Activated CD8-positive, alpha-beta memory T cell treated with anti-CD3 and anti-CD28 coated beads, Interleukin-2, amount 10 ng/mL, durations not matched to agents 7 days and 5 days (primary cell): ENCODE measurements around the gene SHISA4. TPM values are rescaled to one million over a fixed set of nuclear protein-coding genes. Genes with fewer than 3 reads are reported as not detected.

Source experiments
- ATAC-seq: fragments of 150-1000 bp; cut with Tn5 transposase; one replicate; pipeline ENCODE4 v1.10.0; 2021; ENCODE audit warnings: moderate library complexity
- CTCF ChIA-PET: fragments of 350-600 bp; sonication (Branson Sonifier 250); formaldehyde crosslinking; loops from one replicate; lab custom pipeline; 2021; ENCODE audit warnings: antibody characterized with exemption; lab: Charles Lee
- DNase-seq: peaks from one replicate; pipeline ENCODE4 v3.0.0-alpha.2; 2020
- H3K27ac Mint-ChIP-seq: one replicate; pipeline ENCODE4 v1.8.0; 2021; ENCODE audit warnings: mild to moderate bottlenecking, mixed read lengths
- H3K27me3 Mint-ChIP-seq: one replicate; pipeline ENCODE4 v1.8.0; 2021; ENCODE audit warnings: mixed read lengths
- H3K36me3 Mint-ChIP-seq: one replicate; pipeline ENCODE4 v1.8.0; 2021; ENCODE audit warnings: mild to moderate bottlenecking, mixed read lengths
- H3K4me1 Mint-ChIP-seq: one replicate; pipeline ENCODE4 v1.8.0; 2021; ENCODE audit warnings: mixed read lengths
- H3K4me3 Mint-ChIP-seq: one replicate; pipeline ENCODE4 v1.8.0; 2021; ENCODE audit warnings: mild to moderate bottlenecking, moderate library complexity, mixed read lengths
- H3K9me3 Mint-ChIP-seq: one replicate; pipeline ENCODE4 v1.8.0; 2022; ENCODE audit warnings: low read depth, mixed read lengths
- total RNA-seq, 2 experiments: library from RNA; stranded (reverse); gene quantifications; one replicate each; pipeline ENCODE4 v1.2.3, GENCODE V29; 2021

The SHISA4 gene
- total RNA-seq, 2 experiments from 2014 or later: 0.32 to 0.54 TPM

DNA sequence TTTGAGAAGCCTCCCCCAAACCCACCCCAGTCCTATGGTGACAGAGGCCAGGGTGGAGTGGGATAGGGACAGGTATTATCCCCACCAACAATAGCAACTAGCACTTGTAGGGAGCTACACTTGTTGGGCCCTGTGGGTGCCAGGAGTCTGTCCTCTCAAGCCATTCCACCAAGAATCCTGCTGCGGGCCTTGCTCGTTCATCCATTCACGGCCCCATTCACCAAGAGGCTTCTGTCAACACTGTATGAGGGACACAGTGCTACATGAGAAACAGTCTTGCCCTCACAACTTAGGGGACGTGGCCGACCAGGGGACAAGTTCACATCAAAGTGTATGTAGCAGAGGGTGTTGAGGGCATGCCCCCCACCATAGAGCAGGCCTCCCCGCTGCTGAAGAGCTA is 18.9 kb downstream of the SHISA4 start:
- H3K4me1 Mint-ChIP-seq: peaks cover 16% of the 10 kb centered on the region
- H3K9me3 Mint-ChIP-seq: no peaks in the 10 kb centered on the region
- ATAC-seq: no peak
- DNase-seq: no peak
- H3K36me3 Mint-ChIP-seq: no peaks in the 10 kb centered on the region
- CTCF ChIA-PET: interaction anchor here (1.1 kb wide), 1 partner anchor 65 kb away, joined by 3 read pairs; no protein-coding TSS in a partner anchor
- H3K27me3 Mint-ChIP-seq: peaks cover 21% of the 10 kb centered on the region
- no peak overlapping the region for H3K4me3 Mint-ChIP-seq
- no peak overlapping the region for H3K27ac Mint-ChIP-seq

DNA sequence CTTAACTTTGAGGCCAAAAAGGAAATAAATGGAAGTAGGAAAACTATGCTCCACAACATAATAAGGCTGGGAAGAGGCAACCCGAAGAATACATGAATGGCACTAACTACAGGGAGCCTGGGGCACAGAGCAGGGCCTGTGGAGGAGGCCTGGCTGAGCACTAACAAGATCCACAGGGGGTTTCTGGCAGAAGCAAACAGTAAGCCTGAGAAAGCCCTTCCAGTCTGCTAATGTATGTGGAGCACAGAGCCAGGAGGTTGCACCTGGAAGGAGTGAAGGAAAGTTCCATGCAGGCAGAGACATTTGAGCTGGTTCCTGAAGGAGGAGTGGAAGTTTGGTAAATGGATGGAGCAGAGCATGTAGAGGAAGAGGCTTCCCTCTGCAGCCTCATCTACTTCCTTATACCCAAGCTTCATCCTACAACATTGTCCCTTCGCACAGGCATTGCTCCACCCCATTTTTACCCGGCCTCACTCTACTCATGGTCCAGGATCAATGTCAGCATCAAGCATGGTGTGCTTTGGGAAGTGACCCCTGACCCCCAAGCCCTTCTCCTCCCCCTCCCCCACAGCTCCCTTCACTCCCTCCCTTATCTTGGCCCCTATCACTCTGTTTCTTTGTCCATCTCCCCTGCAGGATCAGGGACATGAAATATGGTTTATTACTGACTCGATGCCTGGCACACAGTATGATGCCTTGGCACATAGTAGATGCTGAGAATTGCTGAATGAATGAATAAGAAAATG is 23.3 kb downstream of the SHISA4 start:
- no peak overlapping the region for H3K27ac Mint-ChIP-seq
- CTCF ChIA-PET: interaction anchor here (2.4 kb wide), 1 partner anchor 16 kb away, joined by 9 read pairs; no protein-coding TSS in a partner anchor
- H3K9me3 Mint-ChIP-seq: no peaks in the 10 kb centered on the region
- peaks cover 34% of the 10 kb centered on the region for H3K27me3 Mint-ChIP-seq
- ATAC-seq: no peak
- peaks cover 8% of the 10 kb centered on the region for H3K4me1 Mint-ChIP-seq
- DNase-seq: no peak
- no peak overlapping the region for H3K4me3 Mint-ChIP-seq
- H3K36me3 Mint-ChIP-seq: no peaks in the 10 kb centered on the region

DNA sequence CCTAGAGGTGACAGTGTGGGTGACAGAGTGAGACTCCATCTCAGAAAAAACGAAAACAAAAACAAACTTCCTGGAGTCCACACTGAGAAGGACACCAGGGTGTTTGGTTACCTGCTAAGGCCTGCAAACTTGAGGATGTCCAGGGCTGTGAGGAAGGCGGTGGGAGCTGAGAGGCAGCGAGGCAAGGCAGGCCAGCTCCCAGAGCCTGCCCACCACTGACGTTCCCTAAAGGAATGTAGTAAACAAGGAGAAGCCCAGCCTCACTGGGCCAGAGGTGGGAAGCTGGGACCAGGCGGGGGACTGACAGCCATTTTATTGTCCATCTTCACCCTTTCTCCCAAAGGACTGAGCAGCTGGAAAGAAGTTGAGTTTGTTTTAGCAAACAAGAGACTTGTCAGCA is 24.1 kb downstream of the SHISA4 start:
- H3K4me3 Mint-ChIP-seq: no peak overlapping the region
- peaks cover 8% of the 10 kb centered on the region for H3K4me1 Mint-ChIP-seq
- ATAC-seq (no peak), DNase-seq (no peak)
- H3K27ac Mint-ChIP-seq: no peak overlapping the region
- CTCF ChIA-PET: interaction anchor here (1.2 to 2.4 kb wide), 2 partner anchors 17 to 203 kb away, joined by 3 to 9 read pairs; no protein-coding TSS in a partner anchor
- no peaks in the 10 kb centered on the region for H3K9me3 Mint-ChIP-seq
- no peaks in the 10 kb centered on the region for H3K36me3 Mint-ChIP-seq
- peaks cover 38% of the 10 kb centered on the region for H3K27me3 Mint-ChIP-seq

DNA sequence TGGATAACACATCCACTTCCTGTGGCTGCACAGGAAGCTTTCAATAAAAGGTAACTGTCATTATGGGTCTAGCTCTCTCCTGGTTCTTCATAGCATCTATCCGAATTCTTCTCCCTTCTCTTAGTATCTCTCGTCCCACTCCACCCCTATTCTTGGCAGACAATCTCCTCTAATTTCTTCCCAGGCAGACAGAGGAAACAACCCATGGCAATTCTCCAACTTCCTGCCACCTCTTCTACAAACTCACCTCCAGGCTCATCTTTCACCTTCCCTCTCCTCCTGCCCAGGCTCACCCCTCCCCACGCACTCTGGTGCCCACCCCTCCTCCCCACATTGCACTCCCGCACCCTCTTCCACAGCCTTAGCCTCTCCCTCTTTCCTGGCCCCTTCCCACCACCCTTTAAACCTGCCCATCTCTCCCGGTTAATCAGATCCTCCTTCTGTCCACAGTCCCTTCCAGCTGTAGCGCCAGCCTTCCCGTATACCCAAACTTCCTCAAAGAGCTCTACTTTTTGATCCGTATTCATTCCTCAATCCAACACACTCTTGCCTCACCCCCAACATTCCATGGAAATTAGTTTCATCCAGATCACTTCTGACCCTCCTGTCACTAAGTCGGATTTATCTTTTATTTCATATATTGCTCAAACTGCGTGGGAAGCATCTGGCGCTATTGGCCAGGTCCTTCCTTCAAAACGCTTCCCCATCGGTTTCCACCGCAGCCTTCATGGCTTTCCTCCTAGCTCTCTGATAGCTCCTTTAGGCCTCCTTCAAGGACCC is 25.9 kb downstream of the SHISA4 start:
- no peak for DNase-seq
- no peak overlapping the region for H3K4me3 Mint-ChIP-seq
- peaks cover 45% of the 10 kb centered on the region for H3K27me3 Mint-ChIP-seq
- CTCF ChIA-PET: no interaction called here
- no peak overlapping the region for H3K27ac Mint-ChIP-seq
- no peaks in the 10 kb centered on the region for H3K9me3 Mint-ChIP-seq
- no peaks in the 10 kb centered on the region for H3K36me3 Mint-ChIP-seq
- no peak for ATAC-seq
- peaks cover 8% of the 10 kb centered on the region for H3K4me1 Mint-ChIP-seq

DNA sequence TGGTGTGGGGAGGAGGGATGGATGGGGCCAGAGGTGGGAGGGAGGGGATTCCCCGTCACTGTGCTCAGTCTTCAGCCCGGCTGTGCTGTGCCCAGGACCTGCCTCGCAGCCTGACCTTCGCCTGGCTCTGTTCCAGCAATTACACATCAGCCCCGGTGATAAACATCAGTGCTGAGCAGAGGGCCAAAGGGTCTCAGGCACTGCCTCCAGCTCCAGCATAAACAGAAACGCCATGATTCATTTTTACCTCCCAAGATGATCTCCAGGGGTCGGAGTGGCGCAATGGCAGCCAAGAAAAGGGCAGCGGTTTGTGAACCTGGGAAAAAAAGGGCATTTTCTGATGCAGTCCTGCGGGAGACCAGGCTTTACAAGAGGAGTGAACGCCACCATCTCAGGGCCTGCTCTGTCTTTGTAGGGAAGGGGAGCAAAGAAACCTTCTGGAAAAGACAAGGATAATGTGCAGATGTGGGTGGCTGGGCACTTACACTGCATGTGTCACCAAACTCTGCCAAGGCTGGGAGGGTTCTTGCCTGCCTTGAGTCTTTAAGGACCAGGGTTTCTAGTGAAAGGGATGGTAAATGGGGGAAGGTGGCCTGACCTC is 28.1 kb downstream of the SHISA4 start:
- Mint-ChIP-seq H3K9me3 (no peaks in the 10 kb centered on the region), H3K27ac (no peak overlapping the region), H3K36me3 (no peaks in the 10 kb centered on the region), H3K4me1 (peaks cover 8% of the 10 kb centered on the region), H3K4me3 (no peak overlapping the region), H3K27me3 (peaks cover 44% of the 10 kb centered on the region)
- ATAC-seq (peak; percentile 49), DNase-seq (no peak)
- CTCF ChIA-PET: interaction anchor here (0.8 to 1.0 kb wide), 2 partner anchors 21 to 83 kb away, joined by 3 read pairs; no protein-coding TSS in a partner anchor

DNA sequence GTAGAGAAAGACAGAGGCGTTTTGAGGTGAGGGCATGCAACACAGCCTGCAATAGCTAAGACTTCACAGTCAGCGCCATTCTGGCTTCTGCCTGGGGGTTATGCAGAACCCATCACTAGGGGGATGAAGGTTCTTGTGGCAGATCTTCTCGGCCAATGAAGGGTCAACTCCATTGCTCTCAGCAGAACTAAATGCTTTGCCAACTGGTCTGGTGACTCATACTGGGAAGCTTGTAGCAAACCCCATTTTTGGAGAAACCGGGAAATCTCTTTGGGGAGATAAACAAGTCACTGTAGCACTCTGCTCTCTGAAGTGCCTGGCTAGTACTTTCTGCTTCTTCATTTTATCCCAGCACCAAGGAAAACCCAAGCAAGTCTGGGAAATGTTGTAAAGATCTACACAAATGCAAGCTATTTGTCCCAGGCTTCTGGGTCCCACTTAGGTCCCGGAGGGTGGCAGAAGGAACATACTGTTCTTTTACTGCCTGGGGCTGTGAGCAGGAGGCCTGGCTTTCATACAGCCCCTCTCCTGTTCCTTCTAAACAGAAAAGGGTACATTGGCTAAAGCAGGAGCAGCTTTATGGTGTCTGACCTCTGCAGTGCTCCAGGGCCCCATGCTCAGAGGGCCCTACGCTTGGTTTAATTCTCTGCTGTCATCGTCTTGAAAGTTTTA is 28.8 kb downstream of the SHISA4 start:
- CTCF ChIA-PET: interaction anchor here (0.9 to 1.0 kb wide), 2 partner anchors 21 to 83 kb away, joined by 3 read pairs; no protein-coding TSS in a partner anchor
- DNase-seq (no peak), ATAC-seq (no peak)
- peaks cover 8% of the 10 kb centered on the region for H3K4me1 Mint-ChIP-seq
- H3K27me3 Mint-ChIP-seq: peaks cover 48% of the 10 kb centered on the region
- no peaks in the 10 kb centered on the region for H3K9me3 Mint-ChIP-seq
- no peak overlapping the region for H3K4me3 Mint-ChIP-seq
- no peak overlapping the region for H3K27ac Mint-ChIP-seq
- no peaks in the 10 kb centered on the region for H3K36me3 Mint-ChIP-seq

DNA sequence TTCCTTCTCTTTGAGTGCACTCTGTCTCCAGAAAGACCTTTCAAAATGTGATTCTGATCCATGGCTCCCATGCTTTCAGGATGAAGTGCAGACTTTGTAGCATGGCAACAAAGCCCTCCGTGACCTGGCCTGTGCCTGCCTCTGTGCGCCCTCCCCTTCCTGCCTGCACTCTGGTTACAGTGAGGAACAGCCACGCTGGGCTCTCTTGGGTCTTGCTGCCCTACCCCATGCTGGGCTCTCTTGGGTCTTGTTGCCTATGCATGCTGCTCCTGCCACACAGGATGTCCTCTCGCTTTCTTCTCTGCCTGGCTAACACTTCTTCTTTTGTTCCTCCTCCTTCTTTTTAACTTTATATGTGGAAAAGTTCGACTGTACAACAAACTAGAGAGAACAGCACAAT is 29.6 kb downstream of the SHISA4 start:
- no peak overlapping the region for H3K27ac Mint-ChIP-seq

DNA sequence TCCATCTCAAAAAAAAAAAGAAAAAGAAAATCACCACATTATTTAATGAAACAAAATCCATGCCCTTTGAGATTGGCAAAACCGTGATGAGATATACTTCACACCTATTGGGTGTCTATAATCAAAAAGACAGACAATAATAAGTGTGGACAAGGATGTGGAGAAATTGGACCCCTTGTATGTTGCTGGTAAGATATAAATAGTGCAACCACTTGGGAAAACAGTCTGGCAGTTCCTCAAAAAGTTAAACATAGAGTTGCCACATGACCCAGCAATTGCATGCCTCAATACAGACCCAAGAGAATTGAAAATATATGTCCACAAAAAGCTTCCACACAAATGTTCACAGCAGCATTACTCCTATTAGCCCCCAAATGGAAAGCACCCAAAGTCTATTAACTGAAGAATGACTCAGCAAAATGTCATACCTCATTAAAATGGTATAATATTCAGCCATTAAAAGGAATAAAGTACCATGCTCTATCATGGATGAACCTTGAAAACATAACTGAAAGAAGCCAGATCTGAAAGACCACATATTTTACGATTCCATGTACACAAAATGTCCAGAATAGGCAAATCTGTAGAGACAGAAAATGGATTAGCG is 33.4 kb downstream of the SHISA4 start:
- H3K27ac Mint-ChIP-seq: no peak overlapping the region
- no peaks in the 10 kb centered on the region for H3K36me3 Mint-ChIP-seq
- H3K27me3 Mint-ChIP-seq: peaks cover 50% of the 10 kb centered on the region
- CTCF ChIA-PET: no interaction called here
- no peaks in the 10 kb centered on the region for H3K9me3 Mint-ChIP-seq
- ATAC-seq (no peak), DNase-seq (no peak)
- H3K4me3 Mint-ChIP-seq: no peak overlapping the region
- no peaks in the 10 kb centered on the region for H3K4me1 Mint-ChIP-seq

More for the DNA sequence above, 29.6 kb downstream of the SHISA4 start:
- CTCF ChIA-PET: interaction anchor here (1.2 kb wide), 1 partner anchor 81 kb away, joined by 3 read pairs; no protein-coding TSS in a partner anchor
- no peaks in the 10 kb centered on the region for H3K36me3 Mint-ChIP-seq
- DNase-seq (no peak), ATAC-seq (no peak)
- H3K4me1 Mint-ChIP-seq: peaks cover 8% of the 10 kb centered on the region
- no peaks in the 10 kb centered on the region for H3K9me3 Mint-ChIP-seq
- no peak overlapping the region for H3K4me3 Mint-ChIP-seq
- H3K27me3 Mint-ChIP-seq: peaks cover 51% of the 10 kb centered on the region

DNA sequence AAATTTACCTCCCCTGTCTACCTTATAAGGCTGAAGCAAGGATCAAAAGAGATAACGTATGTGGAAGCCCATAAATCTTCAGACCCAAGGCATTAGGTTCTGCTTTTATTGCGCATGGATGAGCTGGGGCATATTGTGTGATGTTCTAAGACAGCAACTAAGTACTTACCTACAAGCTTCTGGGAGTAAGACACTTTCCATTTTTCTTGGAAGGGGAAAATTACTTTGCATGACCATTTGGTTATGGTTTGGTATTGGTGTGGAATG is 36.5 kb downstream of the SHISA4 start:
- CTCF ChIA-PET: interaction anchor here (1.6 kb wide), 1 partner anchor 29 kb away, joined by 10 read pairs; no protein-coding TSS in a partner anchor
- ATAC-seq (no peak), DNase-seq (no peak)
- no peaks in the 10 kb centered on the region for H3K4me1 Mint-ChIP-seq
- H3K4me3 Mint-ChIP-seq: no peak overlapping the region
- H3K27me3 Mint-ChIP-seq: peaks cover 36% of the 10 kb centered on the region
- no peaks in the 10 kb centered on the region for H3K36me3 Mint-ChIP-seq
- no peaks in the 10 kb centered on the region for H3K9me3 Mint-ChIP-seq
- H3K27ac Mint-ChIP-seq: no peak overlapping the region

DNA sequence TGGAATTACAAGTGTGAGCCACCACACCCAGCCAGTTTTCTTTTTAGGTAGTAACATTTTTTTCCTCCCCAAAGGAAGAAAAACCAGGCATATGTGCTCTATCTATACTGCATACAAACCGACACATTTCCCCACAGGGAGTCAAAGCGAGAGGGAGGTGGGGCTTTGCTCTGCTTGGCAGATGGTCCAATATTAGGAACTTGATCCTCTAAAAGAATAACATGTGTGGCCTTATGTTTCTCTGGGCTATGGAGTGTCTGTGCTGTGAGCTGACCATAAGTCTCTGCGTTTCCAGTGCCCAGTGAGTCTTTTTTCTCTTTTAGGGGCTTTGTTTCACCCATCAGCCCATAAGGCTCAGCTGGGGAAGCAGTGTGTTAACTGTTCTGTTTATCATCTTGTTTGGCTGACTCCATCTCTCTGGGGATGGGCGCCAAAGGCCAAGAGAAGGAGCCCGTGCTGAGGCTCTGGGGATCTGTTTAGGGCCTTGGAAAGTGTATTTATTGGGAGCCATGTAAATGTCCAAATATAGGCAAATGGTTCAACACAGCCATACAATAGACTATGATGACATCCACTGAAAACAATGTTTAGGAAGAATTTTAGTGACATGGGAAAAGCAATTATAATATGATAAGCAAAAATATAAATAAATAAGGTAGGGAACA is 37.4 kb downstream of the SHISA4 start:
- CTCF ChIA-PET: interaction anchor here (0.7 to 1.6 kb wide), 2 partner anchors 30 to 856 kb away, joined by 3 to 10 read pairs; no protein-coding TSS in a partner anchor
- DNase-seq (no peak), ATAC-seq (no peak)
- H3K36me3 Mint-ChIP-seq: no peaks in the 10 kb centered on the region
- H3K4me3 Mint-ChIP-seq: no peak overlapping the region
- peaks cover 34% of the 10 kb centered on the region for H3K27me3 Mint-ChIP-seq
- H3K9me3 Mint-ChIP-seq: no peaks in the 10 kb centered on the region
- H3K4me1 Mint-ChIP-seq: no peaks in the 10 kb centered on the region
- H3K27ac Mint-ChIP-seq: no peak overlapping the region

DNA sequence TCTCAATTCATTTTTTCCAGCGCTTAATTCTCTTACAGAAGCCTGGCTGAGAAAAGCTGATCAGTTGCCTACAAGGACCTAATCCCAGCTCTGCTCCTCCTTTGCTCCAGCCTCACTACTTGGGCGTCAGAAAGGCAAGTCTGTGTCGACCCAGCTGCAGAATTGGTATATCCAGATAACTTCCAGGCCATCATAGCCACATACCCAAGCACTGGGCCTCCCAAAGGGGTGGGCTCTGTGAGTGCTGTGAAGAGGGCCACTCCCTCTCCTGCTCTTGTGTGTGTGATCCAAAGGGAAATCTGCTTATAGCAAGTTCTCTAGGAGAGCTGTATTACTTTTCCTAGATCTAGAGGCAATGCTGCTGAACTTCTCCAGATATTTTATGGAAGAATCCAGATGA is 39.6 kb downstream of the SHISA4 start:
- CTCF ChIA-PET: interaction anchor here (1.6 kb wide), 1 partner anchor 19 kb away, joined by 3 read pairs; no protein-coding TSS in a partner anchor
- peaks cover 29% of the 10 kb centered on the region for H3K27me3 Mint-ChIP-seq
- ATAC-seq: no peak

DNA sequence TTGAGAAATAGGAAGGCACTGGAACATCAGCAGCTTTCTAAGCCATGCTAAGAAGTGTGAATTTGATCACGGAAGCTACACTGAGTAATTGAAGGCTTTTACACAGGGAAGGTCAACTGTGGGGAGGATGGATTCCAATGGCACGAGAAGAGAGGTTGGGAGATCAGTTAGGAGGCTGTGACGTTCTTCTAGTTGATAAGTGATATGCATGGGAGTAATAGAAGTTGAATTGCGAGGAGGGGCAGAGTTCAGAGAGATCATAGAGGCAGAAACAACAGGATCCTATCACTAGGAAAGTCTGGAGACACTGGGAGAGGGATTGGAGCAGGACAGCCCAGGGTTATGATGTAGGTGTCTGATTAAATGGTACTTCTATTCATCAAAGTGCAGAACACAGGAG is 41.4 kb downstream of the SHISA4 start:
- Mint-ChIP-seq H3K4me1 (no peaks in the 10 kb centered on the region), H3K27me3 (peaks cover 36% of the 10 kb centered on the region), H3K27ac (no peak overlapping the region), H3K4me3 (no peak overlapping the region), H3K36me3 (no peaks in the 10 kb centered on the region), H3K9me3 (no peaks in the 10 kb centered on the region)
- DNase-seq (no peak), ATAC-seq (no peak)
- CTCF ChIA-PET: no interaction called here

More for the DNA sequence above, 39.6 kb downstream of the SHISA4 start:
- Mint-ChIP-seq H3K4me3 (no peak overlapping the region), H3K4me1 (no peaks in the 10 kb centered on the region), H3K36me3 (no peaks in the 10 kb centered on the region), H3K9me3 (no peaks in the 10 kb centered on the region), H3K27ac (no peak overlapping the region)
- no peak for DNase-seq
